Left lung (tissue), 10 donors: ENCODE data around the gene MAP3K7. TPM values are rescaled to one million over a fixed set of nuclear protein-coding genes. Genes with fewer than 3 reads are reported as not detected.
A peak's percentile ranks its signal among the peaks of the same experiment; 100 is the strongest.

Source experiments
- ATAC-seq: fragments of 200-7000 bp; cut with Tn5 transposase; one replicate; pipeline ENCODE4 v1.9.1; 2020; ENCODE audit warnings: moderate library complexity
- DNase-seq, 4 donors: peaks; one replicate each; pipeline ENCODE4 v3.0.0-alpha.2; 2013 to 2020
- H3K27ac ChIP-seq, 2 donors: fragments of 200-600 bp; sonication (generic) in 1 of 2; one replicate each; pipeline versions ENCODE4 v1.5.0 to v1.8.0; 2020 to 2021
- H3K27me3 ChIP-seq, 2 donors: fragments of 200-600 bp; sonication (generic) in 1 of 2; one replicate each; pipeline versions ENCODE4 v1.5.0 to v1.8.0; 2020 to 2021
- H3K36me3 ChIP-seq, 2 donors: fragments of 200-600 bp; sonication (generic) in 1 of 2; one replicate each; pipeline versions ENCODE4 v1.5.0 to v1.8.0; 2020 to 2021
- H3K4me1 ChIP-seq, 2 donors: fragments of 200-600 bp; one replicate each; pipeline ENCODE4 v1.8.0; 2021
- H3K4me3 ChIP-seq, 2 donors: fragments of 200-600 bp; sonication (generic) in 1 of 2; one replicate each; pipeline versions ENCODE4 v1.5.0 to v1.8.0; 2020 to 2021; ENCODE audit warnings: mild to moderate bottlenecking in 1 of 2
- H3K9me3 ChIP-seq, 2 donors: fragments of 200-600 bp; sonication (generic) in 1 of 2; one replicate each; pipeline versions ENCODE4 v1.5.0 to v1.8.0; 2020 to 2021
- CTCF ChIP-seq, 2 donors: fragments of 200-600 bp; sonication (generic) in 1 of 2; IDR thresholded peaks; one replicate each; pipeline versions ENCODE4 v1.5.0 to v1.8.0; 2021; ENCODE audit warnings: antibody characterized with exemption in 2 of 2
- intact Hi-C, 2 donors: fragments of 100-400 bp; cut with DNase I; formaldehyde crosslinking; loops; one replicate each; pipeline versions ENCODE4 v1.11.2 to v1.14.2; 2022
- polyA plus RNA-seq, 6 donors: library from polyadenylated mRNA; unstranded; fragments of 120-200 nt; gene quantifications; one replicate each; pipeline ENCODE4 v1.2.1, GENCODE V29; 2013; ENCODE audit not compliant: insufficient read length in 6 of 6
- total RNA-seq, 2 donors: library from RNA; stranded (reverse); fragmentation: NEBNext Ultra II Directional; extraction: Animal tissue kit (Norgen Biotek cat#: 25700); gene quantifications; one replicate each; pipeline ENCODE4 v1.2.1, GENCODE V29; 2021
- donor health status: DM: no; HTN: yes; CAD: no.
- donor health status: DM: no; HTN: no; CAD: no.

Gene MAP3K7
- total and polyA plus RNA-seq, 8 donors: 19.5 to 52.9 (median 45.8) TPM

- no peaks in the 10 kb centered on the region for H3K36me3 ChIP-seq
- no peak for TF ChIP-seq CTCF (IDR thresholded peaks at IDR 0.05)
- H3K4me1 ChIP-seq: no peaks in the 10 kb centered on the region
- peaks cover 0 to 48% of the 10 kb centered on the region in 2 donors for H3K27me3 ChIP-seq
- DNase-seq: no peak
- H3K27ac ChIP-seq: no peak overlapping the region
- no peaks in the 10 kb centered on the region for H3K9me3 ChIP-seq
- H3K4me3 ChIP-seq: no peak overlapping the region
- ATAC-seq: no peak
- intact Hi-C loops: no loop called here
Measured at GRCh38 chr6:90595854-90596253, 9.0 kb upstream of the MAP3K7 start.

DNA sequence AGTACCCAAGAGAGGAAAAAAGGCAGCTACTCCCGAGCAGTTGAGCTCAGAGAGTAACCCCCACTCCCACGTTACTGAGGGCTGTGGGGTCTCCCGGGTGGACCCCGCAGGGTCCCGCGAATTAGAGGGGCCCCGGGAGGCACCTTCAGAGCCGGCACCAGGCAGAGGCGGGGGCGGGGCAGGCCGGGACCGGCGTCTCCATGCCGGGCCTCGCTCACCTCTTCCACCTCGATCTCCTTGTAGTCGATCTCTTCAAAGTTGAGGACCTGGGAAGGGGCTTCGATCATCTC lies 381 bp downstream of the MAP3K7 start:
- no peaks in the 10 kb centered on the region for H3K36me3 ChIP-seq
- H3K4me1 ChIP-seq: peaks cover 18 to 42% of the 10 kb centered on the region in 2 donors
- DNase-seq (peak in 1 of 4 donors; percentile 12), ATAC-seq (peak; percentile 63)
- H3K27ac ChIP-seq: peak overlapping the region; percentile 91 to 96
- intact Hi-C loops: no loop called here
- no peaks in the 10 kb centered on the region for H3K9me3 ChIP-seq
- no peak for TF ChIP-seq CTCF (IDR thresholded peaks at IDR 0.05)
- peak overlapping the region; percentile 97 to 99 for H3K4me3 ChIP-seq
- H3K27me3 ChIP-seq: peaks cover 0 to 16% of the 10 kb centered on the region in 2 donors

- Histone ChIP-seq H3K27ac (no peak overlapping the region), H3K9me3 (no peaks in the 10 kb centered on the region), H3K36me3 (no peaks in the 10 kb centered on the region), H3K27me3 (peaks cover 0 to 16% of the 10 kb centered on the region in 2 donors), H3K4me1 (peaks cover 18 to 44% of the 10 kb centered on the region in 2 donors), H3K4me3 (no peak overlapping the region)
- no peak for TF ChIP-seq CTCF (IDR thresholded peaks at IDR 0.05)
- ATAC-seq: no peak
- intact Hi-C loops: no loop called here
- DNase-seq: no peak
Measured at GRCh38 chr6:90584636-90585255, 2.1 kb downstream of the MAP3K7 start.

GRCh38 chr6:90583836-90584481 lies 2.9 kb downstream of the MAP3K7 start:
- no peak for TF ChIP-seq CTCF (IDR thresholded peaks at IDR 0.05)
- H3K27ac ChIP-seq: no peak overlapping the region
- H3K9me3 ChIP-seq: no peaks in the 10 kb centered on the region
- ATAC-seq: no peak
- H3K4me1 ChIP-seq: peaks cover 18 to 44% of the 10 kb centered on the region in 2 donors
- H3K36me3 ChIP-seq: no peaks in the 10 kb centered on the region
- no peak for DNase-seq
- peaks cover 0 to 8% of the 10 kb centered on the region in 2 donors for H3K27me3 ChIP-seq
- intact Hi-C loops: no loop called here
- H3K4me3 ChIP-seq: no peak overlapping the region

DNA sequence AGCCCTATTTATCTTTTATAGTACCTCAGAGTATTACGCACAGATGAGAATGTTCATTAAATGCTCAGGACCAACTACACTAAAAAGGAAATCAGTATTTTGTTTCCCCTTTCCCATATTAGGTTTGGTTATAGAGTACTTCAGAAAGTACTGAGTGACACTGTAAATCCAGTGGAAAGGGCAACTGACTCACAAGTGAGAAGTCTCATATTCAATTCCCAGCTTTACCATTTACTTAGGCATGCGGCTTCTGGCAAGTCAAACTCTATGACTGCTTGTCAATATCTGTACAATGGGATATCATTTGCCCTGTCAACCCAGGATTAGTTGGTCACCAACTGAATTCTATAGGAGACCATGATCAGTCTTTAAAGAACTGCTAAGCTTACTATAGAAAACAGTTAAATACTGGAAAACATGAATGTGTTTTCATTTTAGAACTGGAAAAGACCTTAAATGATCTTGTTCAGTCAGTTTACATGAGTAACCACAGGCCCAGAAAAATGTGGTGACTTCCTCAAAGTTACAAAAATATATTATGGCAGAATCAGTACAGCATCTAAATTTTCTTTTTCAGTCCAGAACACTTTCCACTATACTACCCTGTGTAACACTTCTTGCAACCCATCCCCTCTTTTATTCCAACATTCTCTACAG lies 3.6 kb downstream of the MAP3K7 start:
- no peak for DNase-seq
- no peak overlapping the region for H3K27ac ChIP-seq
- ATAC-seq: no peak
- intact Hi-C loops: no loop called here
- H3K36me3 ChIP-seq: peaks cover 0 to under 1% of the 10 kb centered on the region in 2 donors
- H3K27me3 ChIP-seq: peaks cover 0 to 2% of the 10 kb centered on the region in 2 donors
- TF ChIP-seq CTCF (IDR thresholded peaks at IDR 0.05): no peak
- no peaks in the 10 kb centered on the region for H3K9me3 ChIP-seq
- no peak overlapping the region for H3K4me3 ChIP-seq
- H3K4me1 ChIP-seq: peaks cover 18 to 44% of the 10 kb centered on the region in 2 donors
